UCSD-AML1 (cell line): ENCODE results near the gene OIP5.
"Not testable (repeated sequence)": the region's sequence is repeated elsewhere in the genome, so short reads cannot be mapped to it uniquely, and the experiment has no call there.

Experiments
- DNase-seq: peaks from one replicate; lab custom pipeline; 2025; ENCODE audit not compliant: unreplicated experiment; lab: John Stamatoyannopoulos, UW

OIP5 gene

GRCh38 chr15:41260924-41261323 is 71.5 kb downstream of the OIP5 start:
- DNase-seq = not testable (repeated sequence)

DNA sequence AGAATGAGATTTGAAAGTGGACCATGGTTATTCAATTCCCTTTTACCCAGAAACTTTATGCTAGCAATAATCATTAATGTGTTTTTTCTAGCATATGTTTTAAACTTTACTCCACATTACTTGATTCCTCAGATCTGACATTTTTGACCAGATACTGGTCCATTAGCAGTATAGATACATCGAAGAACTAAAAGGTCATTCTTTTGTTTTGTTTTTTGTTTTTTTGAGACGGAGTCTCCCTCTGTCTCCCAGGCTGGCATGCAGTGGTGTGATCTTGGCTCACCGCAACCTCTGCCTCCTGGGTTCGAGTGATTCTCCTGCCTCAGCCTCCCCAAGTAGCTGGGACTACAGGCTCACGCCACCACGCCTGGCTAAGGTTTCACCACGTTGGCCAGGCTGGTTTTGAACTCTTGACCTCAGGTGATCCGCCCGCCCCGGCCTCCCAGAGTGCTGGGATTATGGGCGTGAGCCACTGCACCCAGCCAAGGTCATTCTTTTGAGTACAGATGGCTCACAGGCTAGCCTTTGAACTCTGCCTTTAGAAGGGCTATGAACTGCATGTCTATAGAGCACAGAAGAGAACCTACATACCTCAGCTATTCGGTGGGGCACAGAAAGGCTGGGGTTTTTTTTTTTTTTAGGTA is 72.7 kb downstream of the OIP5 start:
- no peak for DNase-seq
